PFSK-1 (cell line): ENCODE data around the gene DSG4.

Source experiments
- POLR2AphosphoS5 ChIP-seq: IDR thresholded peaks from 2 replicates; pipeline ENCODE4 v1.6.1; 2012; ENCODE audit warnings: low read depth, mild to moderate bottlenecking, control low read depth, low read length, moderate library complexity
- SIN3A ChIP-seq: IDR thresholded peaks from 2 replicates; pipeline ENCODE4 v1.6.1; 2012; ENCODE audit warnings: mild to moderate bottlenecking, low read length, moderate library complexity, borderline replicate concordance; ENCODE audit not compliant: insufficient read depth
- TAF1 ChIP-seq: IDR thresholded peaks from 2 replicates; pipeline ENCODE4 v1.6.1; 2012; ENCODE audit warnings: low read length, control low read depth, borderline replicate concordance; ENCODE audit not compliant: insufficient read depth
- TF ChIP-seq, protein P1 (sequence below), 2 experiments: IDR thresholded peaks; 2 replicates each; pipeline versions ENCODE4 v1.6.1 to v1.8.0; 2011 to 2012; ENCODE audit warnings: low read depth in 2 of 2, low read length in 2 of 2, control low read depth in 1 of 2, inconsistent platforms in 1 of 2, mild to moderate bottlenecking in 1 of 2, moderate library complexity in 1 of 2; ENCODE audit not compliant: insufficient read depth in 1 of 2

- TF ChIP-seq, protein P1, sequence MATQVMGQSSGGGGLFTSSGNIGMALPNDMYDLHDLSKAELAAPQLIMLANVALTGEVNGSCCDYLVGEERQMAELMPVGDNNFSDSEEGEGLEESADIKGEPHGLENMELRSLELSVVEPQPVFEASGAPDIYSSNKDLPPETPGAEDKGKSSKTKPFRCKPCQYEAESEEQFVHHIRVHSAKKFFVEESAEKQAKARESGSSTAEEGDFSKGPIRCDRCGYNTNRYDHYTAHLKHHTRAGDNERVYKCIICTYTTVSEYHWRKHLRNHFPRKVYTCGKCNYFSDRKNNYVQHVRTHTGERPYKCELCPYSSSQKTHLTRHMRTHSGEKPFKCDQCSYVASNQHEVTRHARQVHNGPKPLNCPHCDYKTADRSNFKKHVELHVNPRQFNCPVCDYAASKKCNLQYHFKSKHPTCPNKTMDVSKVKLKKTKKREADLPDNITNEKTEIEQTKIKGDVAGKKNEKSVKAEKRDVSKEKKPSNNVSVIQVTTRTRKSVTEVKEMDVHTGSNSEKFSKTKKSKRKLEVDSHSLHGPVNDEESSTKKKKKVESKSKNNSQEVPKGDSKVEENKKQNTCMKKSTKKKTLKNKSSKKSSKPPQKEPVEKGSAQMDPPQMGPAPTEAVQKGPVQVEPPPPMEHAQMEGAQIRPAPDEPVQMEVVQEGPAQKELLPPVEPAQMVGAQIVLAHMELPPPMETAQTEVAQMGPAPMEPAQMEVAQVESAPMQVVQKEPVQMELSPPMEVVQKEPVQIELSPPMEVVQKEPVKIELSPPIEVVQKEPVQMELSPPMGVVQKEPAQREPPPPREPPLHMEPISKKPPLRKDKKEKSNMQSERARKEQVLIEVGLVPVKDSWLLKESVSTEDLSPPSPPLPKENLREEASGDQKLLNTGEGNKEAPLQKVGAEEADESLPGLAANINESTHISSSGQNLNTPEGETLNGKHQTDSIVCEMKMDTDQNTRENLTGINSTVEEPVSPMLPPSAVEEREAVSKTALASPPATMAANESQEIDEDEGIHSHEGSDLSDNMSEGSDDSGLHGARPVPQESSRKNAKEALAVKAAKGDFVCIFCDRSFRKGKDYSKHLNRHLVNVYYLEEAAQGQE (IDR thresholded peaks at IDR 0.05; ENCODE audit: insufficient read depth in 1 of 2, low read depth in 2 of 2, low read length in 2 of 2): no peak
- TF ChIP-seq TAF1: no peak
- TF ChIP-seq SIN3A: no peak
- TF ChIP-seq POLR2AphosphoS5: no peak
These were observed at the start of gene DSG4 for GRCh38 chr18:31376477-31376876.
